ENCODE results near the gene MTUS2. TPM values are rescaled to one million over a fixed set of nuclear protein-coding genes. Genes with fewer than 3 reads are reported as not detected.

Gene MTUS2
- total and polyA plus RNA-seq, 2 experiments from 2014 or later: 0.27 to 0.38 TPM

GRCh38 chr13:28859069-28859468 lies 38.9 kb downstream of the MTUS2 start:
- H3K4me2 ChIP-seq: no peak overlapping the region
- H4K20me1 ChIP-seq (replicated peaks; ENCODE audit: insufficient read depth): no peaks in the 10 kb centered on the region
- H3K27ac Mint-ChIP-seq: no peak overlapping the region
- H3F3A ChIP-seq (replicated peaks; ENCODE audit: low read depth): no peaks in the 10 kb centered on the region
- H3K4me3 ChIP-seq: no peak overlapping the region
- no peak overlapping the region for H3K27ac ChIP-seq (ENCODE audit: low read depth)
- DNase-seq (ENCODE audit: low spot score) (no peak), ATAC-seq (no peak)
- H3K4me1 Mint-ChIP-seq: peaks cover 8% of the 10 kb centered on the region; the same call in 2 of the 3 replicates
- no peaks in the 10 kb centered on the region for H3K4me1 ChIP-seq (ENCODE audit: insufficient read depth)
- no peaks in the 10 kb centered on the region for H3K36me3 ChIP-seq (ENCODE audit: insufficient read depth)
- H2AFZ ChIP-seq: no peak overlapping the region
- H3K79me2 ChIP-seq (replicated peaks; ENCODE audit: insufficient read depth): no peaks in the 10 kb centered on the region
- H3K4me3 Mint-ChIP-seq: no peak overlapping the region
- H3K9me2 ChIP-seq (ENCODE audit: insufficient read depth): no peaks in the 10 kb centered on the region
- no peaks in the 10 kb centered on the region for H3K9me3 Mint-ChIP-seq
- H3K27me3 ChIP-seq (ENCODE audit: insufficient read depth): no peaks in the 10 kb centered on the region
- H3K36me3 Mint-ChIP-seq (ENCODE audit: low read depth): no peaks in the 10 kb centered on the region
- H3K27me3 Mint-ChIP-seq (ENCODE audit: insufficient read depth, low read depth, poor library complexity): no peaks in the 10 kb centered on the region
- TF ChIP-seq CTCF (conservative IDR thresholded peaks at IDR 0.05; ENCODE audit: low read depth in 2 of 2) (no peak), EZH2phosphoT487 (IDR thresholded peaks at IDR 0.05; ENCODE audit: unreplicated experiment) (no peak), CREB1 (CRISPR knock-in tag; IDR thresholded peaks at IDR 0.05; ENCODE audit: low read depth) (no peak), POLR2AphosphoS5 (IDR thresholded peaks at IDR 0.05; ENCODE audit: low read depth) (no peak), STAT1 (IDR thresholded peaks at IDR 0.05; ENCODE audit: unreplicated experiment) (no peak), NANOG (IDR thresholded peaks at IDR 0.05; ENCODE audit: borderline replicate concordance) (no peak), ZNF114 (CRISPR knock-in tag; IDR thresholded peaks at IDR 0.05) (no peak), EZH2 (IDR thresholded peaks at IDR 0.05; ENCODE audit: low read depth, unreplicated experiment) (no peak), JUNB (IDR thresholded peaks at IDR 0.05; ENCODE audit: unreplicated experiment) (no peak), ZNF331 (CRISPR knock-in tag; IDR thresholded peaks at IDR 0.05; ENCODE audit: low read depth) (no peak)
- TF ChIP-seq, protein P1, sequence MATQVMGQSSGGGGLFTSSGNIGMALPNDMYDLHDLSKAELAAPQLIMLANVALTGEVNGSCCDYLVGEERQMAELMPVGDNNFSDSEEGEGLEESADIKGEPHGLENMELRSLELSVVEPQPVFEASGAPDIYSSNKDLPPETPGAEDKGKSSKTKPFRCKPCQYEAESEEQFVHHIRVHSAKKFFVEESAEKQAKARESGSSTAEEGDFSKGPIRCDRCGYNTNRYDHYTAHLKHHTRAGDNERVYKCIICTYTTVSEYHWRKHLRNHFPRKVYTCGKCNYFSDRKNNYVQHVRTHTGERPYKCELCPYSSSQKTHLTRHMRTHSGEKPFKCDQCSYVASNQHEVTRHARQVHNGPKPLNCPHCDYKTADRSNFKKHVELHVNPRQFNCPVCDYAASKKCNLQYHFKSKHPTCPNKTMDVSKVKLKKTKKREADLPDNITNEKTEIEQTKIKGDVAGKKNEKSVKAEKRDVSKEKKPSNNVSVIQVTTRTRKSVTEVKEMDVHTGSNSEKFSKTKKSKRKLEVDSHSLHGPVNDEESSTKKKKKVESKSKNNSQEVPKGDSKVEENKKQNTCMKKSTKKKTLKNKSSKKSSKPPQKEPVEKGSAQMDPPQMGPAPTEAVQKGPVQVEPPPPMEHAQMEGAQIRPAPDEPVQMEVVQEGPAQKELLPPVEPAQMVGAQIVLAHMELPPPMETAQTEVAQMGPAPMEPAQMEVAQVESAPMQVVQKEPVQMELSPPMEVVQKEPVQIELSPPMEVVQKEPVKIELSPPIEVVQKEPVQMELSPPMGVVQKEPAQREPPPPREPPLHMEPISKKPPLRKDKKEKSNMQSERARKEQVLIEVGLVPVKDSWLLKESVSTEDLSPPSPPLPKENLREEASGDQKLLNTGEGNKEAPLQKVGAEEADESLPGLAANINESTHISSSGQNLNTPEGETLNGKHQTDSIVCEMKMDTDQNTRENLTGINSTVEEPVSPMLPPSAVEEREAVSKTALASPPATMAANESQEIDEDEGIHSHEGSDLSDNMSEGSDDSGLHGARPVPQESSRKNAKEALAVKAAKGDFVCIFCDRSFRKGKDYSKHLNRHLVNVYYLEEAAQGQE (IDR thresholded peaks at IDR 0.05; ENCODE audit: unreplicated experiment): no peak
- TF ChIP-seq, protein P2, sequence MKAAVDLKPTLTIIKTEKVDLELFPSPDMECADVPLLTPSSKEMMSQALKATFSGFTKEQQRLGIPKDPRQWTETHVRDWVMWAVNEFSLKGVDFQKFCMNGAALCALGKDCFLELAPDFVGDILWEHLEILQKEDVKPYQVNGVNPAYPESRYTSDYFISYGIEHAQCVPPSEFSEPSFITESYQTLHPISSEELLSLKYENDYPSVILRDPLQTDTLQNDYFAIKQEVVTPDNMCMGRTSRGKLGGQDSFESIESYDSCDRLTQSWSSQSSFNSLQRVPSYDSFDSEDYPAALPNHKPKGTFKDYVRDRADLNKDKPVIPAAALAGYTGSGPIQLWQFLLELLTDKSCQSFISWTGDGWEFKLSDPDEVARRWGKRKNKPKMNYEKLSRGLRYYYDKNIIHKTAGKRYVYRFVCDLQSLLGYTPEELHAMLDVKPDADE (IDR thresholded peaks at IDR 0.05): no peak
- TF ChIP-seq, protein P3, sequence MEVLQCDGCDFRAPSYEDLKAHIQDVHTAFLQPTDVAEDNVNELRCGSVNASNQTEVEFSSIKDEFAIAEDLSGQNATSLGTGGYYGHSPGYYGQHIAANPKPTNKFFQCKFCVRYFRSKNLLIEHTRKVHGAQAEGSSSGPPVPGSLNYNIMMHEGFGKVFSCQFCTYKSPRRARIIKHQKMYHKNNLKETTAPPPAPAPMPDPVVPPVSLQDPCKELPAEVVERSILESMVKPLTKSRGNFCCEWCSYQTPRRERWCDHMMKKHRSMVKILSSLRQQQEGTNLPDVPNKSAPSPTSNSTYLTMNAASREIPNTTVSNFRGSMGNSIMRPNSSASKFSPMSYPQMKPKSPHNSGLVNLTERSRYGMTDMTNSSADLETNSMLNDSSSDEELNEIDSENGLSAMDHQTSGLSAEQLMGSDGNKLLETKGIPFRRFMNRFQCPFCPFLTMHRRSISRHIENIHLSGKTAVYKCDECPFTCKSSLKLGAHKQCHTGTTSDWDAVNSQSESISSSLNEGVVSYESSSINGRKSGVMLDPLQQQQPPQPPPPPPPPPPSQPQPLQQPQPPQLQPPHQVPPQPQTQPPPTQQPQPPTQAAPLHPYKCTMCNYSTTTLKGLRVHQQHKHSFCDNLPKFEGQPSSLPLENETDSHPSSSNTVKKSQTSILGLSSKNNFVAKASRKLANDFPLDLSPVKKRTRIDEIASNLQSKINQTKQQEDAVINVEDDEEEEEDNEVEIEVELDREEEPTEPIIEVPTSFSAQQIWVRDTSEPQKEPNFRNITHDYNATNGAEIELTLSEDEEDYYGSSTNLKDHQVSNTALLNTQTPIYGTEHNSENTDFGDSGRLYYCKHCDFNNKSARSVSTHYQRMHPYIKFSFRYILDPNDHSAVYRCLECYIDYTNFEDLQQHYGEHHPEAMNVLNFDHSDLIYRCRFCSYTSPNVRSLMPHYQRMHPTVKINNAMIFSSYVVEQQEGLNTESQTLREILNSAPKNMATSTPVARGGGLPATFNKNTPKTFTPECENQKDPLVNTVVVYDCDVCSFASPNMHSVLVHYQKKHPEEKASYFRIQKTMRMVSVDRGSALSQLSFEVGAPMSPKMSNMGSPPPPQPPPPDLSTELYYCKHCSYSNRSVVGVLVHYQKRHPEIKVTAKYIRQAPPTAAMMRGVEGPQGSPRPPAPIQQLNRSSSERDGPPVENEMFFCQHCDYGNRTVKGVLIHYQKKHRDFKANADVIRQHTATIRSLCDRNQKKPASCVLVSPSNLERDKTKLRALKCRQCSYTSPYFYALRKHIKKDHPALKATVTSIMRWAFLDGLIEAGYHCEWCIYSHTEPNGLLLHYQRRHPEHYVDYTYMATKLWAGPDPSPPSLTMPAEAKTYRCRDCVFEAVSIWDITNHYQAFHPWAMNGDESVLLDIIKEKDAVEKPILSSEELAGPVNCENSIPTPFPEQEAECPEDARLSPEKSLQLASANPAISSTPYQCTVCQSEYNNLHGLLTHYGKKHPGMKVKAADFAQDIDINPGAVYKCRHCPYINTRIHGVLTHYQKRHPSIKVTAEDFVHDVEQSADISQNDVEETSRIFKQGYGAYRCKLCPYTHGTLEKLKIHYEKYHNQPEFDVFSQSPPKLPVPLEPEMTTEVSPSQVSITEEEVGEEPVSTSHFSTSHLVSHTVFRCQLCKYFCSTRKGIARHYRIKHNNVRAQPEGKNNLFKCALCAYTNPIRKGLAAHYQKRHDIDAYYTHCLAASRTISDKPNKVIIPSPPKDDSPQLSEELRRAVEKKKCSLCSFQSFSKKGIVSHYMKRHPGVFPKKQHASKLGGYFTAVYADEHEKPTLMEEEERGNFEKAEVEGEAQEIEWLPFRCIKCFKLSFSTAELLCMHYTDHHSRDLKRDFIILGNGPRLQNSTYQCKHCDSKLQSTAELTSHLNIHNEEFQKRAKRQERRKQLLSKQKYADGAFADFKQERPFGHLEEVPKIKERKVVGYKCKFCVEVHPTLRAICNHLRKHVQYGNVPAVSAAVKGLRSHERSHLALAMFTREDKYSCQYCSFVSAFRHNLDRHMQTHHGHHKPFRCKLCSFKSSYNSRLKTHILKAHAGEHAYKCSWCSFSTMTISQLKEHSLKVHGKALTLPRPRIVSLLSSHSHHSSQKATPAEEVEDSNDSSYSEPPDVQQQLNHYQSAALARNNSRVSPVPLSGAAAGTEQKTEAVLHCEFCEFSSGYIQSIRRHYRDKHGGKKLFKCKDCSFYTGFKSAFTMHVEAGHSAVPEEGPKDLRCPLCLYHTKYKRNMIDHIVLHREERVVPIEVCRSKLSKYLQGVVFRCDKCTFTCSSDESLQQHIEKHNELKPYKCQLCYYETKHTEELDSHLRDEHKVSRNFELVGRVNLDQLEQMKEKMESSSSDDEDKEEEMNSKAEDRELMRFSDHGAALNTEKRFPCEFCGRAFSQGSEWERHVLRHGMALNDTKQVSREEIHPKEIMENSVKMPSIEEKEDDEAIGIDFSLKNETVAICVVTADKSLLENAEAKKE (CRISPR knock-in tag; IDR thresholded peaks at IDR 0.05): no peak
